B cell (primary cell): ENCODE data around the gene RNF130. TPM values are rescaled to one million over a fixed set of nuclear protein-coding genes. Genes with fewer than 3 reads are reported as not detected.
A peak's percentile ranks its signal among the peaks of the same experiment; 100 is the strongest.

Source experiments
- ATAC-seq: fragments of 200-7000 bp; cut with Tn5 transposase; one replicate; pipeline ENCODE4 v1.10.0; 2021; ENCODE audit warnings: low read depth, mild to moderate bottlenecking, moderate number of reproducible peaks, moderate library complexity
- CTCF ChIA-PET: fragments of 350-600 bp; sonication (Branson Sonifier 250); formaldehyde crosslinking; loops from one replicate; lab custom pipeline; 2021; ENCODE audit warnings: antibody characterized with exemption, inconsistent platforms; lab: Charles Lee
- POLR2A ChIA-PET: fragments of 350-600 bp; sonication (Branson Sonifier 250); formaldehyde crosslinking; loops from one replicate; lab custom pipeline; 2021; ENCODE audit warnings: antibody characterized with exemption; lab: Charles Lee
- DNase-seq: peaks from one replicate; pipeline ENCODE4 v3.0.0; 2013
- H2AFZ ChIP-seq: 2 replicates; pipeline ENCODE4 v1.6.1; 2012; ENCODE audit warnings: mild to moderate bottlenecking, low read depth, low read length; ENCODE audit not compliant: insufficient read depth, poor library complexity, severe bottlenecking
- H3K27ac ChIP-seq, 2 donors: 1 replicate in 1 of 2; 2 replicates in 1 of 2; pipeline ENCODE4 v1.5.1; 2012 to 2013; ENCODE audit warnings: low read length in 2 of 2, mild to moderate bottlenecking in 2 of 2, moderate library complexity in 1 of 2
- H3K27me3 ChIP-seq, 4 experiments: fragments of 200-600 bp in 1 of 4; sonication (generic) in 1 of 4; replicated peaks in 1 of 4; 1 replicate in 2 of 4; 2 replicates in 2 of 4; pipeline versions ENCODE4 v1.6.1 to v1.7.0; 2013 to 2016; ENCODE audit warnings: low read length in 3 of 4, mild to moderate bottlenecking in 2 of 4, mixed read lengths in 1 of 4, moderate library complexity in 1 of 4; ENCODE audit not compliant: insufficient read depth in 4 of 4, control insufficient read depth in 3 of 4; ENCODE audit errors: control extremely low read depth in 1 of 4
- H3K36me3 ChIP-seq, 2 experiments: replicated peaks in 1 of 2; 1 replicate in 1 of 2; 2 replicates in 1 of 2; pipeline versions ENCODE4 v1.6.1 to v1.7.1; 2013; ENCODE audit warnings: low read length in 1 of 2; ENCODE audit not compliant: insufficient read depth in 2 of 2, control insufficient read depth in 1 of 2; ENCODE audit errors: control extremely low read depth in 1 of 2, extremely low read depth in 1 of 2
- H3K4me1 ChIP-seq, 2 donors: fragments of 200-600 bp in 1 of 2; sonication (generic) in 1 of 2; 1 replicate in 1 of 2; 2 replicates in 1 of 2; pipeline versions ENCODE4 v1.5.1 to v1.6.1; 2013 to 2017; ENCODE audit warnings: low read length in 2 of 2; ENCODE audit not compliant: control insufficient read depth in 2 of 2, insufficient read depth in 2 of 2
- H3K4me2 ChIP-seq: replicated peaks from 2 replicates; pipeline ENCODE3; 2012; ENCODE audit warnings: mild to moderate bottlenecking, low read depth, low read length; ENCODE audit not compliant: poor library complexity, severe bottlenecking
- H3K4me3 ChIP-seq, 5 experiments: fragments of 200-600 bp in 1 of 5; sonication (generic) in 1 of 5; 1 replicate in 3 of 5; 2 replicates in 2 of 5; pipeline versions ENCODE4 v1.5.1 to v1.7.0; 2011 to 2016; ENCODE audit warnings: low read length in 4 of 5, mild to moderate bottlenecking in 4 of 5, low read depth in 2 of 5, control low read depth in 1 of 5, moderate library complexity in 1 of 5; ENCODE audit not compliant: insufficient read depth in 1 of 5; ENCODE audit errors: control extremely low read depth in 1 of 5, extremely low read depth in 1 of 5
- H3K79me2 ChIP-seq: fragments of 200-600 bp; sonication (generic); one replicate; pipeline ENCODE4 v1.6.0; 2016; ENCODE audit warnings: low read length; ENCODE audit not compliant: control insufficient read depth, insufficient read depth
- H3K9ac ChIP-seq: fragments of 200-600 bp; sonication (generic); 2 replicates; pipeline ENCODE4 v1.6.1; 2017; ENCODE audit warnings: mild to moderate bottlenecking, low read length, moderate library complexity
- H3K9me3 ChIP-seq, 3 donors: one replicate each; pipeline versions ENCODE4 v1.6.1 to v1.7.1; 2013; ENCODE audit warnings: low read length in 2 of 3; ENCODE audit not compliant: control insufficient read depth in 2 of 3, insufficient read depth in 1 of 3; ENCODE audit errors: control extremely low read depth in 1 of 3
- H4K20me1 ChIP-seq: 2 replicates; pipeline ENCODE4 v1.6.0; 2012; ENCODE audit warnings: mild to moderate bottlenecking, low read length; ENCODE audit not compliant: insufficient read depth, control insufficient read depth, poor library complexity, severe bottlenecking
- H3K27ac Mint-ChIP-seq: one replicate; pipeline ENCODE4 v1.8.0; 2021; ENCODE audit warnings: mixed read lengths
- H3K27me3 Mint-ChIP-seq: one replicate; pipeline ENCODE4 v1.8.0; 2021; ENCODE audit warnings: mixed read lengths
- H3K4me1 Mint-ChIP-seq: one replicate; pipeline ENCODE4 v1.8.0; 2021; ENCODE audit warnings: mixed read lengths
- H3K4me3 Mint-ChIP-seq: one replicate; pipeline ENCODE4 v1.8.0; 2021; ENCODE audit warnings: mixed read lengths
- H3K9me3 Mint-ChIP-seq: one replicate; pipeline ENCODE4 v1.8.0; 2022; ENCODE audit warnings: mixed read lengths; ENCODE audit not compliant: insufficient read depth
- CTCF ChIP-seq: fragments of 200-600 bp; IDR thresholded peaks from one replicate; pipeline ENCODE4 v1.8.0; 2022; ENCODE audit warnings: antibody characterized with exemption, mild to moderate bottlenecking
- EZH2 ChIP-seq: IDR thresholded peaks from 2 replicates; pipeline ENCODE4 v1.6.1; 2012; ENCODE audit warnings: borderline replicate concordance, low read depth, mild to moderate bottlenecking, moderate library complexity, low read length; ENCODE audit not compliant: insufficient read depth, poor library complexity, severe bottlenecking
- WGBS: methylation state at CpG from one replicate; pipeline ENCODE4 v1.1.5; 2013; ENCODE audit warnings: missing lambda C conversion rate; ENCODE audit not compliant: insufficient coverage; 5-methylcytosine and 5-hydroxymethylcytosine counted together
- intact Hi-C: fragments of 100-400 bp; cut with micrococcal nuclease; formaldehyde crosslinking; loops from one replicate; pipeline ENCODE4 v1.10.0; 2022
- polyA plus RNA-seq: library from polyadenylated mRNA; depleted of rRNA; stranded (reverse); fragments of >200 nt; gene quantifications from 2 replicates; pipeline ENCODE4 v1.2.3, GENCODE V29; 2012
- total RNA-seq, 2 donors: library from RNA; stranded (reverse); fragments of 120-200 nt in 1 of 2; gene quantifications; 1 replicate in 1 of 2; 2 replicates in 1 of 2; pipeline versions ENCODE4 v1.2.3 to v1.2.4, GENCODE V29; 2013 to 2022

The RNF130 gene
- total and polyA plus RNA-seq, 2 donors (not counting 1 experiment from before 2014, with no cell fraction given), result 18.1 to 25.8 TPM

- Histone ChIP-seq H3K9me3 (no peaks in the 10 kb centered on the region), H2AFZ (peak overlapping the region; percentile 50), H3K4me2 (peak overlapping the region; percentile 91), H3K36me3 (peaks cover 2 to 22% of the 10 kb centered on the region in 2 experiments), H3K79me2 (peaks cover 32% of the 10 kb centered on the region), H3K4me1 (peaks cover 13 to 24% of the 10 kb centered on the region in 2 donors), H3K27me3 (no peaks in the 10 kb centered on the region), H3K4me3 (no peak overlapping the region), H3K27ac (no peak overlapping the region), H3K9ac (peak overlapping the region; percentile 53), H4K20me1 (peaks cover 24% of the 10 kb centered on the region)
- ATAC-seq (no peak), DNase-seq (no peak)
- TF ChIP-seq CTCF (no peak), EZH2 (no peak)
- peaks cover 19% of the 10 kb centered on the region for H3K4me1 Mint-ChIP-seq
- POLR2A ChIA-PET, result interaction anchor here (1.1 to 1.6 kb wide), 2 partner anchors 86 to 105 kb away, joined by 3 to 6 read pairs; partner anchors contain the start of gene SQSTM1
- peak overlapping the region; percentile 72 for H3K27ac Mint-ChIP-seq
- intact Hi-C loops, result loop anchor here (2.0 to 10.0 kb wide), 2 partner anchors 104 to 212 kb away; partner anchors contain the start of gene CANX
- WGBS, result 93% methylated on average over 24 of the region's 24 CpGs
- peak overlapping the region; percentile 90 for H3K4me3 Mint-ChIP-seq
- H3K27me3 Mint-ChIP-seq, result no peaks in the 10 kb centered on the region
- CTCF ChIA-PET, result interaction anchor here (0.7 to 4.4 kb wide), 6 partner anchors 8 to 143 kb away, joined by 3 to 21 read pairs (median 6); no protein-coding TSS in a partner anchor
- H3K9me3 Mint-ChIP-seq, result no peaks in the 10 kb centered on the region
These were observed 165.2 kb downstream of the RNF130 start for GRCh38 chr5:179906294-179906794.

- Histone ChIP-seq H3K36me3 (peaks cover 2 to 25% of the 10 kb centered on the region in 2 experiments), H3K9me3 (no peaks in the 10 kb centered on the region), H2AFZ (no peak overlapping the region), H3K79me2 (peaks cover 34% of the 10 kb centered on the region), H3K4me2 (no peak overlapping the region), H3K27me3 (no peaks in the 10 kb centered on the region), H3K4me3 (no peak overlapping the region), H4K20me1 (peaks cover 33% of the 10 kb centered on the region), H3K9ac (no peak overlapping the region), H3K4me1 (peaks cover 13 to 24% of the 10 kb centered on the region in 2 donors), H3K27ac (no peak overlapping the region)
- Mint-ChIP-seq H3K27me3 (no peaks in the 10 kb centered on the region), H3K4me1 (peaks cover 19% of the 10 kb centered on the region), H3K4me3 (no peak overlapping the region), H3K9me3 (no peaks in the 10 kb centered on the region), H3K27ac (no peak overlapping the region)
- ChIA-PET POLR2A (no interaction called here), CTCF (interaction anchor here (4.4 kb wide), 1 partner anchor 103 kb away, joined by 21 read pairs; no protein-coding TSS in a partner anchor)
- intact Hi-C loops, result loop anchor here (10.0 kb wide), 1 partner anchor 210 kb away; the partner anchor contains the start of gene CANX
- 95% methylated on average over 6 of the region's 8 CpGs for WGBS
- DNase-seq (no peak), ATAC-seq (no peak)
- TF ChIP-seq CTCF (no peak), EZH2 (no peak)
These were observed 166.4 kb downstream of the RNF130 start for GRCh38 chr5:179905161-179905560.
